Measurements from ENCODE around the gene WLS.

WLS gene

GRCh38 chr1:68229650-68230483 is 2.5 kb downstream of the WLS start:
- no peak for TF ChIP-seq EP300 (IDR thresholded peaks at IDR 0.05; ENCODE audit: borderline replicate concordance)
- TF ChIP-seq USF1 (IDR thresholded peaks at IDR 0.05) = no peak
- TF ChIP-seq YY1 (IDR thresholded peaks at IDR 0.05; ENCODE audit: low read depth) = no peak

- TF ChIP-seq NFIC (IDR thresholded peaks at IDR 0.05) = no peak
- TF ChIP-seq TAF1 (IDR thresholded peaks at IDR 0.05; ENCODE audit: low read depth) = no peak
- TF ChIP-seq CEBPB (IDR thresholded peaks at IDR 0.05) = no peak
Measured at GRCh38 chr1:68228851-68229250, 3.5 kb downstream of the WLS start.

GRCh38 chr1:68227598-68227997 is 4.7 kb downstream of the WLS start:
- TF ChIP-seq EP300 (IDR thresholded peaks at IDR 0.05; ENCODE audit: borderline replicate concordance) = no peak

GRCh38 chr1:68225781-68226180 is 6.5 kb downstream of the WLS start:
- TF ChIP-seq TCF12 (IDR thresholded peaks at IDR 0.05; ENCODE audit: low read depth) (no peak), ZBTB7A (IDR thresholded peaks at IDR 0.05; ENCODE audit: low read depth) (no peak), FOXM1 (IDR thresholded peaks at IDR 0.05; ENCODE audit: borderline replicate concordance, low read depth) (no peak), MAX (IDR thresholded peaks at IDR 0.05) (no peak), YY1 (IDR thresholded peaks at IDR 0.05; ENCODE audit: low read depth) (no peak)

- no peak for TF ChIP-seq YY1 (IDR thresholded peaks at IDR 0.05; ENCODE audit: low read depth)
- TF ChIP-seq USF1 (IDR thresholded peaks at IDR 0.05) = no peak
- TF ChIP-seq REST (IDR thresholded peaks at IDR 0.05; ENCODE audit: low read depth) = no peak
Measured at GRCh38 chr1:68223687-68224086, 8.6 kb downstream of the WLS start.

GRCh38 chr1:68221980-68222373 is 10.3 kb downstream of the WLS start:
- TF ChIP-seq MAX (IDR thresholded peaks at IDR 0.05) (no peak), CEBPB (IDR thresholded peaks at IDR 0.05) (no peak), EP300 (IDR thresholded peaks at IDR 0.05; ENCODE audit: borderline replicate concordance) (no peak), EGR1 (IDR thresholded peaks at IDR 0.05) (no peak), CREB1 (IDR thresholded peaks at IDR 0.05; ENCODE audit: low read depth) (no peak), TCF12 (IDR thresholded peaks at IDR 0.05; ENCODE audit: low read depth) (no peak), YY1 (IDR thresholded peaks at IDR 0.05; ENCODE audit: low read depth) (no peak), ZBTB7A (IDR thresholded peaks at IDR 0.05; ENCODE audit: low read depth) (no peak), TAF1 (IDR thresholded peaks at IDR 0.05; ENCODE audit: low read depth) (no peak), RAD21 (IDR thresholded peaks at IDR 0.05; ENCODE audit: low read depth) (no peak), USF1 (IDR thresholded peaks at IDR 0.05) (no peak), TEAD4 (IDR thresholded peaks at IDR 0.05) (no peak), REST (IDR thresholded peaks at IDR 0.05; ENCODE audit: low read depth) (no peak), FOXM1 (IDR thresholded peaks at IDR 0.05; ENCODE audit: borderline replicate concordance, low read depth) (no peak), NFIC (IDR thresholded peaks at IDR 0.05) (no peak)
